GM12878 (cell line): ENCODE measurements around the gene ANKMY2. TPM values are rescaled to one million over a fixed set of nuclear protein-coding genes. Genes with fewer than 3 reads are reported as not detected.

Experiments used
- ATAC-seq: fragments of 200-7000 bp; cut with Tn5 transposase; 3 replicates; pipeline ENCODE4 v1.9.1; 2020; ENCODE audit warnings: mild to moderate bottlenecking, moderate library complexity
- BruUV-seq: library from RNA; stranded (reverse); fragments of 400-500 nt; replicated peaks from 2 replicates; lab custom pipeline; 2021; lab: Mats Ljungman, UMichigan
- CTCF ChIA-PET: fragments of 300-600 bp; sonication (Branson Sonifier 250); formaldehyde crosslinking; extraction: SDS; loops from one replicate; lab custom pipeline; 2021; ENCODE audit warnings: inconsistent platforms; lab: Yijun Ruan, JAX
- POLR2A ChIA-PET: fragments of 350-600 bp; formaldehyde crosslinking; extraction: SDS; loops from one replicate; lab custom pipeline; 2021; ENCODE audit warnings: inconsistent platforms; lab: Charles Lee
- RAD21 ChIA-PET: fragments of 300-600 bp; sonication (Branson Sonifier 250); formaldehyde crosslinking; loops from one replicate; lab custom pipeline; 2023; ENCODE audit warnings: antibody characterized with exemption; ENCODE audit not compliant: unreplicated experiment; lab: Charles Lee
- SMC1A ChIA-PET: fragments of 300-600 bp; sonication (Branson Sonifier 250); formaldehyde crosslinking; loops from one replicate; lab custom pipeline; 2023; ENCODE audit not compliant: unreplicated experiment, uncharacterized antibody; lab: Charles Lee
- DNase-seq: peaks from one replicate; pipeline ENCODE4 v3.0.0-alpha.2; 2011; ENCODE audit warnings: low read depth, low spot score
- FAIRE-seq: peaks from 3 replicates; lab custom pipeline; 2011; peaks lifted over from hg19 to GRCh38; lab: Jason Lieb, UNC
- H2AFZ ChIP-seq: 2 replicates; pipeline ENCODE4 v1.6.0; 2011; ENCODE audit warnings: low read depth, low read length, control low read depth; ENCODE audit not compliant: control insufficient read depth
- H3K27ac ChIP-seq: 2 replicates; pipeline ENCODE4 v1.5.1; 2011; ENCODE audit warnings: control low read depth; ENCODE audit not compliant: control insufficient read depth, insufficient read depth
- H3K27me3 ChIP-seq, 2 experiments: replicated peaks in 1 of 2; 2 replicates each; pipeline versions ENCODE4 v1.6.0 to v1.6.1; 2011; ENCODE audit warnings: low read length in 1 of 2; ENCODE audit not compliant: control insufficient read depth in 2 of 2, insufficient read depth in 2 of 2
- H3K36me3 ChIP-seq, 2 experiments: 2 replicates each; pipeline ENCODE4 v1.5.1; 2011; ENCODE audit warnings: low read length in 1 of 2; ENCODE audit not compliant: control insufficient read depth in 2 of 2, insufficient read depth in 2 of 2
- H3K4me1 ChIP-seq: 2 replicates; pipeline ENCODE4 v1.6.1; 2011; ENCODE audit warnings: mild to moderate bottlenecking, low read length, moderate library complexity, mixed read lengths; ENCODE audit not compliant: control insufficient read depth, insufficient read depth
- H3K4me2 ChIP-seq: 2 replicates; pipeline ENCODE4 v1.6.0; 2011; ENCODE audit warnings: control low read depth; ENCODE audit not compliant: control insufficient read depth, insufficient read depth
- H3K4me3 ChIP-seq: fragments of 200-600 bp; sonication (generic); 2 replicates; pipeline ENCODE4 v1.5.1; 2016
- H3K79me2 ChIP-seq: 2 replicates; pipeline ENCODE4 v1.6.0; 2011; ENCODE audit warnings: low read length; ENCODE audit not compliant: control insufficient read depth, insufficient read depth
- H3K9ac ChIP-seq: 2 replicates; pipeline ENCODE4 v1.8.0; 2011; ENCODE audit warnings: low read length, control low read depth, mixed read lengths; ENCODE audit not compliant: control insufficient read depth, insufficient read depth
- H3K9me3 ChIP-seq: replicated peaks from 3 replicates; pipeline ENCODE4 v1.5.1; 2011; ENCODE audit warnings: mild to moderate bottlenecking, low read length; ENCODE audit not compliant: control insufficient read depth, insufficient read depth
- H4K20me1 ChIP-seq: 2 replicates; pipeline ENCODE4 v1.6.0; 2011; ENCODE audit not compliant: control insufficient read depth, insufficient read depth
- CHD2 ChIP-seq: IDR thresholded peaks from 2 replicates; pipeline ENCODE4 v1.6.1; 2011; ENCODE audit warnings: low read depth, low read length, improper control_type of control experiment, borderline replicate concordance
- CHD4 ChIP-seq: fragments of 200-600 bp; sonication (generic); IDR thresholded peaks from 2 replicates; pipeline ENCODE4 v1.6.1; 2016; ENCODE audit warnings: mild to moderate bottlenecking
- EGR1 ChIP-seq, 2 experiments: IDR thresholded peaks; 1 replicate in 1 of 2; 2 replicates in 1 of 2; pipeline ENCODE4 v1.6.1; 2011 to 2012; ENCODE audit warnings: low read depth in 2 of 2, low read length in 2 of 2, borderline replicate concordance in 1 of 2, mild to moderate bottlenecking in 1 of 2, moderate library complexity in 1 of 2
- IKZF1 ChIP-seq: fragments of 450-650 bp; conservative IDR thresholded peaks from 2 replicates; pipeline ENCODE4 v1.6.1; 2017; ENCODE audit warnings: antibody characterized with exemption, mild to moderate bottlenecking
- JUNB ChIP-seq: IDR thresholded peaks from 2 replicates; pipeline ENCODE4 v1.6.1; 2016; ENCODE audit warnings: antibody characterized with exemption, mild to moderate bottlenecking
- NR2C2 ChIP-seq: IDR thresholded peaks from 2 replicates; pipeline ENCODE4 v1.6.1; 2011; ENCODE audit warnings: borderline replicate concordance, low read depth; ENCODE audit not compliant: control insufficient read depth, insufficient read length
- RCOR1 ChIP-seq: conservative IDR thresholded peaks from 2 replicates; pipeline ENCODE4 v1.6.1; 2012; ENCODE audit warnings: low read depth, low read length, improper control_type of control experiment
- USF1 ChIP-seq: IDR thresholded peaks from 2 replicates; pipeline ENCODE4 v1.6.1; 2011; ENCODE audit warnings: borderline replicate concordance, low read depth, mild to moderate bottlenecking, moderate library complexity, mixed read lengths, low read length; ENCODE audit not compliant: insufficient read depth; ENCODE audit errors: extremely low read length
- ZBED1 ChIP-seq: IDR thresholded peaks from 2 replicates; pipeline ENCODE4 v1.6.1; 2016; ENCODE audit warnings: borderline replicate concordance
- WGBS: methylation state at CpG from one replicate; pipeline ENCODE4 v1.1.6; 2016; ENCODE audit warnings: low lambda C conversion rate; ENCODE audit not compliant: insufficient replicate concordance, insufficient coverage; ENCODE audit errors: missing lambda C conversion rate; 5-methylcytosine and 5-hydroxymethylcytosine counted together
- in situ Hi-C: fragments of 300-500 bp; cut with MboI; formaldehyde crosslinking; loops from 9 replicates; pipeline ENCODE4 v1.14.3; 2018; ENCODE audit warnings: mixed read lengths
- intact Hi-C: fragments of 100-400 bp; cut with micrococcal nuclease; formaldehyde crosslinking; loops from one replicate; pipeline ENCODE4 v1.14.2; 2022; ENCODE audit not compliant: unreplicated experiment
- polyA plus RNA-seq, 11 experiments: library from polyadenylated mRNA; depleted of rRNA in 4 of 11; unstranded in 6 of 11; stranded (reverse) in 5 of 11; fragments of >200 nt; fragmentation: Nextera tagmentation in 4 of 11; fragmentation: Illumina TruSeq in 1 of 11; extraction: Ambion mirVana in 4 of 11; extraction: Trizol in 1 of 11; gene quantifications; 1 replicate in 1 of 11; 2 replicates in 10 of 11; pipeline versions ENCODE4 v1.2.1 to v1.2.3, GENCODE V29; 2011 to 2016; ENCODE audit warnings: inconsistent platforms in 2 of 11, missing spikeins in 2 of 11, low read depth in 1 of 11
- total RNA-seq, 4 experiments: library from RNA; depleted of rRNA in 3 of 4; stranded (reverse); fragments of >200 nt in 3 of 4; fragmentation: Illumina TruSeq in 1 of 4; extraction: Trizol in 1 of 4; gene quantifications; 2 replicates each; pipeline versions ENCODE4 v1.2.1 to v1.2.3, GENCODE V29; 2013 to 2021
- TF ChIP-seq, protein P1 (sequence below): fragments of 450-650 bp; IDR thresholded peaks from 2 replicates; pipeline ENCODE4 v1.6.1; 2016; ENCODE audit warnings: mild to moderate bottlenecking
- TF ChIP-seq, protein P2 (sequence below): IDR thresholded peaks from 2 replicates; pipeline ENCODE4 v1.6.1; 2012; ENCODE audit warnings: improper control_type of control experiment, low read depth, low read length; ENCODE audit not compliant: insufficient replicate concordance

ANKMY2 gene
- total and polyA plus RNA-seq, 10 of the 15 experiments (the other 5 are each of a cell fraction or from before 2014, with no cell fraction given), result 0.10 to 0.48 (median 0.29) TPM

DNA sequence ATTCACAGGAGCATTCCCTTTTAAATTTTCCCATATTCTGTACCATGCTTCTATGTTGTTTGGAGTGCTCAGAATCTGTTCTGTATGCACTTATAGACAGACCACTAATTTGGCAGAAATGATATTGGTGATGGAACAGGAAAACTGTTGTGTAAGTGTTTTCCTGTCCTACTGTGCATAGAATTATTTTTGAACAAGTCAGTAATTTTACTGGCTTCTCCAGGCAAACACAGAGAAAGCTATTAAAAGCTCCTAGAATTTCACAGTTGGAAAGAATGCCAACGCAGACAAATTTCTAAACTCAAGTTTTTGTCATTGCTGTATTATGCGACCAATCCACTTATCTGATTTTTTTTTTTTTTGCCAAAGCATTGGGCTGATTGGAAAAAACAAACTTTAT, 55.7 kb downstream of the ANKMY2 start (continued):
- TF ChIP-seq CHD2 (no peak), IKZF1 (no peak), CHD4 (no peak)
- TF ChIP-seq, protein P1, sequence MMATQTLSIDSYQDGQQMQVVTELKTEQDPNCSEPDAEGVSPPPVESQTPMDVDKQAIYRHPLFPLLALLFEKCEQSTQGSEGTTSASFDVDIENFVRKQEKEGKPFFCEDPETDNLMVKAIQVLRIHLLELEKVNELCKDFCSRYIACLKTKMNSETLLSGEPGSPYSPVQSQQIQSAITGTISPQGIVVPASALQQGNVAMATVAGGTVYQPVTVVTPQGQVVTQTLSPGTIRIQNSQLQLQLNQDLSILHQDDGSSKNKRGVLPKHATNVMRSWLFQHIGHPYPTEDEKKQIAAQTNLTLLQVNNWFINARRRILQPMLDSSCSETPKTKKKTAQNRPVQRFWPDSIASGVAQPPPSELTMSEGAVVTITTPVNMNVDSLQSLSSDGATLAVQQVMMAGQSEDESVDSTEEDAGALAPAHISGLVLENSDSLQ, result no peak
- TF ChIP-seq, all 136 proteins: peak for 0

- ATAC-seq (no peak), DNase-seq (no peak), FAIRE-seq (no peak)
- H3K36me3 ChIP-seq, result no peaks in the 10 kb centered on the region
- TF ChIP-seq EGR1 (IDR thresholded peaks at IDR 0.05; ENCODE audit: borderline replicate concordance in 1 of 2, low read depth in 2 of 2, low read length in 2 of 2) (no peak), JUNB (no peak), RCOR1 (no peak), ZBED1 (no peak), USF1 (no peak), NR2C2 (no peak)
- TF ChIP-seq, protein P2, sequence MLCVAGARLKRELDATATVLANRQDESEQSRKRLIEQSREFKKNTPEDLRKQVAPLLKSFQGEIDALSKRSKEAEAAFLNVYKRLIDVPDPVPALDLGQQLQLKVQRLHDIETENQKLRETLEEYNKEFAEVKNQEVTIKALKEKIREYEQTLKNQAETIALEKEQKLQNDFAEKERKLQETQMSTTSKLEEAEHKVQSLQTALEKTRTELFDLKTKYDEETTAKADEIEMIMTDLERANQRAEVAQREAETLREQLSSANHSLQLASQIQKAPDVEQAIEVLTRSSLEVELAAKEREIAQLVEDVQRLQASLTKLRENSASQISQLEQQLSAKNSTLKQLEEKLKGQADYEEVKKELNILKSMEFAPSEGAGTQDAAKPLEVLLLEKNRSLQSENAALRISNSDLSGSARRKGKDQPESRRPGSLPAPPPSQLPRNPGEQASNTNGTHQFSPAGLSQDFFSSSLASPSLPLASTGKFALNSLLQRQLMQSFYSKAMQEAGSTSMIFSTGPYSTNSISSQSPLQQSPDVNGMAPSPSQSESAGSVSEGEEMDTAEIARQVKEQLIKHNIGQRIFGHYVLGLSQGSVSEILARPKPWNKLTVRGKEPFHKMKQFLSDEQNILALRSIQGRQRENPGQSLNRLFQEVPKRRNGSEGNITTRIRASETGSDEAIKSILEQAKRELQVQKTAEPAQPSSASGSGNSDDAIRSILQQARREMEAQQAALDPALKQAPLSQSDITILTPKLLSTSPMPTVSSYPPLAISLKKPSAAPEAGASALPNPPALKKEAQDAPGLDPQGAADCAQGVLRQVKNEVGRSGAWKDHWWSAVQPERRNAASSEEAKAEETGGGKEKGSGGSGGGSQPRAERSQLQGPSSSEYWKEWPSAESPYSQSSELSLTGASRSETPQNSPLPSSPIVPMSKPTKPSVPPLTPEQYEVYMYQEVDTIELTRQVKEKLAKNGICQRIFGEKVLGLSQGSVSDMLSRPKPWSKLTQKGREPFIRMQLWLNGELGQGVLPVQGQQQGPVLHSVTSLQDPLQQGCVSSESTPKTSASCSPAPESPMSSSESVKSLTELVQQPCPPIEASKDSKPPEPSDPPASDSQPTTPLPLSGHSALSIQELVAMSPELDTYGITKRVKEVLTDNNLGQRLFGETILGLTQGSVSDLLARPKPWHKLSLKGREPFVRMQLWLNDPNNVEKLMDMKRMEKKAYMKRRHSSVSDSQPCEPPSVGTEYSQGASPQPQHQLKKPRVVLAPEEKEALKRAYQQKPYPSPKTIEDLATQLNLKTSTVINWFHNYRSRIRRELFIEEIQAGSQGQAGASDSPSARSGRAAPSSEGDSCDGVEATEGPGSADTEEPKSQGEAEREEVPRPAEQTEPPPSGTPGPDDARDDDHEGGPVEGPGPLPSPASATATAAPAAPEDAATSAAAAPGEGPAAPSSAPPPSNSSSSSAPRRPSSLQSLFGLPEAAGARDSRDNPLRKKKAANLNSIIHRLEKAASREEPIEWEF, result no peak
- H3K79me2 ChIP-seq, result no peaks in the 10 kb centered on the region
- WGBS, result 33% methylated on average over 6 of the region's 6 CpGs
- H3K4me2 ChIP-seq, result no peak overlapping the region
- no peak overlapping the region for H3K27ac ChIP-seq
- no peaks in the 10 kb centered on the region for H4K20me1 ChIP-seq
- no peaks in the 10 kb centered on the region; a peak in 1 of 4 replicates for H3K27me3 ChIP-seq
- POLR2A ChIA-PET, result no interaction called here
- in situ Hi-C loops (no loop called here), intact Hi-C loops (no loop called here)
- RAD21 ChIA-PET, result no interaction called here
- no peak overlapping the region for H2AFZ ChIP-seq
- CTCF ChIA-PET, result interaction anchor here (1.0 to 1.7 kb wide), 2 partner anchors 9 to 22 kb away, joined by 3 to 4 read pairs; no protein-coding TSS in a partner anchor
- BruUV-seq, result no TSS peak
- no peaks in the 10 kb centered on the region for H3K4me1 ChIP-seq
- SMC1A ChIA-PET, result no interaction called here
- H3K9ac ChIP-seq, result no peak overlapping the region
- H3K9me3 ChIP-seq, result no peaks in the 10 kb centered on the region
- no peak overlapping the region for H3K4me3 ChIP-seq
These were observed 57.8 kb downstream of the ANKMY2 start for GRCh38 chr7:16587790-16588189.
